Amygdala (tissue), 56 donors: ENCODE data around the gene DPYD.

Source experiments
- DNase-seq, 56 donors: peaks; one replicate each; lab custom pipeline; 2025; lab: John Stamatoyannopoulos, UW

Gene DPYD

GRCh38 chr1:97084546-97084945 is 836.3 kb downstream of the DPYD start:
- DNase-seq, result no peak

DNA sequence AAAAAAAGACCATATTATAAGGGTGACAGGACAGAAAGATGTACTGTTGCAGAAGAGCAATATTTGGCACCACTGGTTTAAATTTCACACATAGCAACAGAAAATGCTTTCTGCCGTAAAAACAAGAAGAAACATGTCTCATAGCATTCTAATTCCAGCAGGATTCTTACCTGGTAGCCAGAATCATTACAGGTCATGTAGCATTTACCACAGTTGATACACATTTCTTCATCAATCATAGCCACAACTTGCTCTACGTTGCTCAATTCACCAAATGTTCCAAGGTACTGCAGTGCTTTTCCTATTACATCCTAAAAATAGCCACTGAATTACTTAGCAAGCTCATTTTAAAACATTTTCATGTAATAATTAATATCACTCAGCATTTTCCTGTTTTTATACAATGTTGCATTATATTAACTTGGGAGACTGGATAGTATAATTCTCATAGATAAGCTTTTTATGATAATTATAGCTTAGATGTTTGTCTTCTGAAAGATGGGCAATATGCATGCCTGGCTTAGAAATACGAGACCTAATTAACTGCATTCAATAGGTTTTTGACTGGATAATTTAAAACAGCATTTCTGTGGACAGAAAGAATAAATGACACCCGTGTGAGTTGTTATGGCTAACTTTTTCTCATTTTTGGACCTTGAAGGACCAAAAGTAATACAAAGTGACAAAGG is 838.5 kb downstream of the DPYD start:
- DNase-seq, result no peak

- DNase-seq, result no peak
Observed at GRCh38 chr1:97078872-97079271, 842.0 kb downstream of the DPYD start.

DNA sequence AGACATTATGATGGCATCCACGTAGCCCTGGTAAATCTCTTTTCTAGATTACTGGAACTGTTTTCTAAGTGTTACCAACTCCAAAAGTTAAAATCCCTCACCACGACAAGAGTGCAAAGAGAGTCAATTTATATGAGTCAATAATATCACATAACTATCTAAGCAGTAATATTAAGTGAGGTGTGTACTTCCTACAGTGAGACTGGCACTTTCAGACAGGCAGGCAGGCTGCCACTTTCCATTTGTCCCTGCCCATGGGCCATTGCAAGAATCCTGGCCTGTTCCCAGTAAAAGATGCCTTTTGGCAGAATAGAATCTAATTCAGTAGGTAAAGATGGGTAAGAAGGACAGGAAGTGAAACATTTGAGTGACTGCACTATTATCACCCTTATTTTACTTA is 843.6 kb downstream of the DPYD start:
- DNase-seq, result no peak

DNA sequence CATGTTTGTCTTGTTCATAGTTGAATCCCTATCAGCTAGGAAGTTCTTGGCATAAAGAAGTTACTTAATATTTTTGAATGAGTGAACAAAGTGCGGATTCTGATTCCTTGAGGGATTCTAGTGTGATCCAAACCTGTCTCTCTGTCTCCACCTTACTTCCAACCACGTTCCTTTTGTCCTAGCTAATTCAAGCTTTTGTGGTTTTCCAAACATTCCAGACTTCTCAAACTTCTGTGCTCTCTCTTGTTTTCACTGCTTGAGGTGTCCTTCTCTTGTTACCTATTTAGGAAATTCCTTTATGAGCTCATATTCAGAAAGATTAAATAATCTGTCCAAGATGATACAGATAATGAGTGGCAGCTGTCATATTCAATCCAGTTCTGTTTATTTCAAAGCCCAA is 846.1 kb downstream of the DPYD start:
- DNase-seq, result no peak

DNA sequence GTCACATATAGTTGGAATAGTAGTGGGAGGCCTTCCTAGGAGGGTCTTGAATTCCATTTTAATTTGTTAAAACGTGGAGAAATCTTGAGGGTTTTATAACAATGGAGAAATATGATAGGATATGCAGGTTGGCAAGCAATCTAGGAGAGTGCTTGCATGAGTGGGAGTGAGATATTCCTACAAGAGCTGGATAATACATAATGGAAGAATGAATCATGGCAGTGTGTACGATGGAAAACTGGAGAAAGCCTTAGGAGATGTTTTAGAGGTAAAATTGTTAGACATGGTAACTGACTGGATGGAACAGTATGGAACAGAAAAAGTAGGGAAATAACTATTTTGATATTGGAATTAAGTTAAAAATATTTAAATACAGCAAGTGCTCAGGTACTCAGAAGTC is 846.9 kb downstream of the DPYD start:
- DNase-seq, result no peak

DNA sequence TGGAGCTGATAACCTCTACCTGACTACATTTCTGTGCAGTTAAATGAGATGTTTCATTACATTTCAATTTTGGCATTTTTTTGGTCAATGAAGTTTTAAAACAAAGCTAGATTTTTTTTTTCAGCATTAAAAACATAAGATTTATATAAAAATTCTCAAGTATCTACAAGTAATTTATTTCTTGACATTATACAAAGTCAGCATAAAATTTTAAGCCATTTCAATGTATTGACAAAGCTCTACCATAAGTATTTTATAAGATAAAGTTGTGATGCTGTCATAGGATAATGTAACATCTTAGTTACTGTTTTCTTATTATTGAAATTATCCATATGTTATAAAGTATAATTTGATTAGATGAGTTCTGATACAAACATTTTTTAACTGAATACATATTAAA is 847.7 kb downstream of the DPYD start:
- DNase-seq, result no peak

- no peak for DNase-seq
Observed at GRCh38 chr1:97071173-97071572, 849.7 kb downstream of the DPYD start.

- no peak for DNase-seq
Observed at GRCh38 chr1:97070376-97070775, 850.5 kb downstream of the DPYD start.

- DNase-seq, result no peak
Observed at GRCh38 chr1:97069312-97069711, 851.5 kb downstream of the DPYD start.

DNA sequence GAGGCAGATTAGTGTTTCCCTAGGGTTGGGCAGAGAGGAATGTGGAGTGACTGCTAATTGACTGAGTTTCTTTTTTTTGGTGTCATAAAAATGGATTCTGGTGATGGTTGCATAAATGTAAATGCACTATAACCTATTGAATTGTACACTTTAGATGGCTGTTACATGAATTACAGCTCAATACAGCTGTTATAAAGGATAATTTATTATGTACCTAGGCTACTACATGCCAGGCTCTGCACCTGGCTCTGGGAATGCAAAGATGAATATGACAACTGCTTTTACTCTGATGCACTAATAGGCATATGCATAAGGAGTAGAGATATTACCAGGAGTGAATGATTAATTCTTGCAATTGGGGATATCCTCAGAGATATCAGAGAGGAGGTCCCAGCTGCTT is 854.0 kb downstream of the DPYD start:
- DNase-seq, result no peak

DNA sequence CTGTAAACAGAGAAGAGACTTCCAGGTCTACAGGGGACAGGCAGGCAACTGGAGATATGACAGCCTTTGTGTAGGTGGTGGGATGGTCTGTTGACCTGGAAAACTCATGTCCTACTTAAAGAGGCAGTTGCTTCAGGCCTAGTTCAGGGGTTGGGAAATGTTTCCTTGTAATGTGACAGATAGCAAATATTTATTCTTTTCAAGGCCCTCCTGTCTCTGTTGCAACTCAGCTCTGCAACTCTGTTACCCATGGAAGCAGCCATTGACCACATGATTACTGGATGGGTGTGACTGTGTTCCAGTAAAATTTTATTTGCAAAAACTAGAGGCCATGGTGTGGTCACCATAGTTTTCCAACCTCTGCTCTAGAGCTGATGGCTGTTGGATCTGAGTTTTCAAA is 857.3 kb downstream of the DPYD start:
- DNase-seq, result no peak

- DNase-seq, result no peak
Observed at GRCh38 chr1:97061604-97062003, 859.2 kb downstream of the DPYD start.

GRCh38 chr1:97056386-97056785 is 864.4 kb downstream of the DPYD start:
- DNase-seq, result no peak

DNA sequence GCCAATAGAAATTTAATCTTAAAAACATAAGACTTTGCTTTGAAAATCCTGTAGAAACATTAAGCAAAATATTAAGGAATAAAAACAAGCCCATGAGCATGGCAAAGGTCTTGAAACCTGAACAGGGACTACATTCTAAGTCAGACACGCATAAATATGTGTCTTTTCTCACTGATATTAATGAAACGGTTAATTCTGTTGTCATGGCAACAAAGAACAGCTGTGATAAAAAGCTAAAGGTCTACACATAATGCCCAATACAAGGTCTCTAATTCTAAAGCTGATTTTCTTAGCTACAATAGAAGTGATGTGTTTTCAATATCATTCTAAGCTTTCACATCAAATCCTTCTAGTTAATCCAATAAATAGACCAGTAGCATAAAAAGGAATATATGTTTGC is 867.6 kb downstream of the DPYD start:
- DNase-seq, result no peak

GRCh38 chr1:97051823-97052222 is 869.0 kb downstream of the DPYD start:
- no peak for DNase-seq

- peak in 3 of 56 donors; percentile 0 to 4 (median 0) for DNase-seq
Observed at GRCh38 chr1:97050506-97050905, 870.3 kb downstream of the DPYD start.

DNA sequence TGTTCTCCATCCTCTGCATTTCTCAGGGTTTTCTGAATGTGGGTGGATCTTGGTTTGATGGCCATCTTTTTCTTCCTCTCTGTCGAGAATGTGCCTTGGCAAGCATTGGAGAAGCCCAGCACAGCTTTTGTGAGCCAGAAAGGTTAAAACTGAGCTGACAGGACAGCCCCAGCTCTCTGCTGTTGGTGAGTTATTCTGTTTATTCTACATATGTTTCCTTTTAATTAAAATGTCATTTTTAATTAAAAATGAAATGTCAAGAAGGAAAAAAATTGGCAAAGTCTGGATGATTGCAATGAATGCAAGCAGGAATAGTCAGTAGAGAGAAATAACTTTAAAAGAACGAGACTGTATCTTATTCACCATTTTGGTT is 873.4 kb downstream of the DPYD start:
- DNase-seq, result no peak

DNA sequence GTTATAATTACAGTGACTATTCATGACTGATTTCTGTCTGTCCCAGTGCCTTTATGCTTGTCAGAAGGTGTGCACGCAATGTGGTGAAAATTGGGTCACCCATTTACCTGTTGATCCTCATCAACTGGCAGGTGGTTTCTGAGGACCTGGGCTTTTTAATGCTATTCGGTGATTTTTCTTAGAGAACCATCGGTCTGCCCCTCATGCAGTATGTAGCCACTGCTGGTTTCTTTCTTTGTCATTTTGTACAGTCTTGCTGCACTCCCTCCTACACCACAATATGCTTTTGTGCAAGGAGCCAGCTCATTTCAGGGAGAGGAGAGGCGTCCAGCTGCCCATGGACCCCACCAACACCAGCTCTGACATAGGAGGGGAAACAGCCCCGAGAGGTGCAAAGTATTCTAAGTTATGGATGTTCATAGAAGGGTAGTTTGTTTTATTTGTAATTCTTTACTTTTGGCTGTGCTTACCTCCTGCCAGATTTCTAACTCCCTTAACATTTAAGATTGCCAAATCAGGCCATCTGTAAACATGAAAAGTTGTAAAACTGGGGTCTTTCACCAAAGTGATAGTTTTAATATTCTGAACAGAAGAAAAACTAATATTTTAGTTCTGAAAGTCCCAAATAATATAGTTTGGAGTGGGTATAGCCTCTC is 873.9 kb downstream of the DPYD start:
- no peak for DNase-seq

DNA sequence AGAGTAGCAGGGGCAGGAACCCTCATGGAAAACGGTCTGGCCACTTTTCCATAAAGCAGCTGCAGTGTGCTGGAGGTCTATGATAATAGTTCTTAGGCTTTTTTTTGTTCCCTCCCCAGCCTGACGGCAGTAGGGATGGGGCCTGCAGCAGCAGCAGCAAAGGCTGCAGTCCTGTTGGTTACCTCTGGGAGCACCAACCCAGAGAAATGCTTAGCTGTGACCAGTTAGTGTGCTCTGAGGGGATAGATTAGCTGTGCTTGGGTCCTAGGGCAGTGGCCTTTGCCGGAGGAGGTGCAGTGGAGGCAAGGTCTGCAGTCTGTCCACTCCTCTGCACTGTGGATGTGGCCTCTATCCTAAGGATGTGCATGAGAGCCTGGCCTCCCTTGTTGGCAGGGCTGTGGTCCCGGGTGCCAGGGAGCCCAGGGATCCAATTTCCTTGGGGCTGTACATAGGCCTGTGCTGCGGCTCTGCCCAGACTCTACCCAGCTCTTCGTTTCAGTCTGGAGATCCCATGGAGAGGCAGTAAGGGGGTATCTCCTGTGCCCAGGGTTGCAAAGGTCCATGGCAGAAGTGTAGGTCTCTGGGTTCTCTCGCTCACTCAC is 876.6 kb downstream of the DPYD start:
- DNase-seq, result no peak

- DNase-seq, result no peak
Observed at GRCh38 chr1:97042551-97042950, 878.3 kb downstream of the DPYD start.

GRCh38 chr1:97041026-97041425 is 879.8 kb downstream of the DPYD start:
- DNase-seq, result no peak
